GM12873 (cell line): ENCODE measurements around the gene CES1.

Experiments
- TF ChIP-seq, protein P1 (sequence below): IDR thresholded peaks from 2 replicates; pipeline ENCODE4 v1.5.1; 2012; ENCODE audit warnings: low read depth, mild to moderate bottlenecking, moderate library complexity, low read length, control low read depth; ENCODE audit not compliant: insufficient read depth; ENCODE audit errors: missing control alignments

The CES1 gene

DNA sequence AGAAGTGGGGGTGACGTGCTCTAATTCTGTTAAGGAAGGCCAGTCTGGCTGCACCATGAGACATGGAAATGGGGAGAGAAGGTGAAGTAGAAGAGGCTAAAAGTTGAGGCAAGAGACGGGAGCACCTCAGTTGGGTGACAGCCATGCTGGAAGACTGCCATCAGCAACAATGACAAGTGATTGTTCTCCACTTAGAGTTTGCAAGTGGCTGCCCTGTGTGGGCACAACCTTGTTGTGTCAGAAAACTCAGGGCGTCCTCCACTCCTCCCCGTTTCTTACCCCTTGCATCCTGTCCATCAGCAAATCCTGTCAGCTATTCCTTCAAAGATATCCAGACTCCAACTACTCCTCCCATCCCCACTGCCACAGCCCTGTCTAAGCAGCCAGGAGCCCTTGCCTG lies 17.6 kb downstream of the CES1 start:
- TF ChIP-seq, protein P1, sequence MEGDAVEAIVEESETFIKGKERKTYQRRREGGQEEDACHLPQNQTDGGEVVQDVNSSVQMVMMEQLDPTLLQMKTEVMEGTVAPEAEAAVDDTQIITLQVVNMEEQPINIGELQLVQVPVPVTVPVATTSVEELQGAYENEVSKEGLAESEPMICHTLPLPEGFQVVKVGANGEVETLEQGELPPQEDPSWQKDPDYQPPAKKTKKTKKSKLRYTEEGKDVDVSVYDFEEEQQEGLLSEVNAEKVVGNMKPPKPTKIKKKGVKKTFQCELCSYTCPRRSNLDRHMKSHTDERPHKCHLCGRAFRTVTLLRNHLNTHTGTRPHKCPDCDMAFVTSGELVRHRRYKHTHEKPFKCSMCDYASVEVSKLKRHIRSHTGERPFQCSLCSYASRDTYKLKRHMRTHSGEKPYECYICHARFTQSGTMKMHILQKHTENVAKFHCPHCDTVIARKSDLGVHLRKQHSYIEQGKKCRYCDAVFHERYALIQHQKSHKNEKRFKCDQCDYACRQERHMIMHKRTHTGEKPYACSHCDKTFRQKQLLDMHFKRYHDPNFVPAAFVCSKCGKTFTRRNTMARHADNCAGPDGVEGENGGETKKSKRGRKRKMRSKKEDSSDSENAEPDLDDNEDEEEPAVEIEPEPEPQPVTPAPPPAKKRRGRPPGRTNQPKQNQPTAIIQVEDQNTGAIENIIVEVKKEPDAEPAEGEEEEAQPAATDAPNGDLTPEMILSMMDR, result no peak

DNA sequence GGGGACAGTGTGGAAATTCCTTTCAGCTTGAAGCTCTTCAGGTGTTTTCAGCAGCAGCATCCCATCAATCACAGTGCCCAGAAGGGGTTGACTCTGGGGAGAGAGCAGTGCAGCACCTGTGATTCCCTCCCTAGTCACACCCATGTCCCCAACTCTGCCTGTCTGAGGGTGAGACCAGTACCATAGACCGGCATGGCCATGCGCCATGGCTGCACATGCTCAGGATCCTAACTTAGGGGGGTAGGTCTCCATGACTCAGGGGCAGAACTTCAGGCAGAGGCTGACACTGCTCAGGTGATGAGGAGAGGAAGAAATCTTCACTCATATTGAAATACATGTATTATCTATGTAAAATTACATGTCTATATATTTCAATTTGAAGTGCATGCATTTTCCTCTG lies 19.9 kb downstream of the CES1 start:
- TF ChIP-seq, protein P1, result no peak

DNA sequence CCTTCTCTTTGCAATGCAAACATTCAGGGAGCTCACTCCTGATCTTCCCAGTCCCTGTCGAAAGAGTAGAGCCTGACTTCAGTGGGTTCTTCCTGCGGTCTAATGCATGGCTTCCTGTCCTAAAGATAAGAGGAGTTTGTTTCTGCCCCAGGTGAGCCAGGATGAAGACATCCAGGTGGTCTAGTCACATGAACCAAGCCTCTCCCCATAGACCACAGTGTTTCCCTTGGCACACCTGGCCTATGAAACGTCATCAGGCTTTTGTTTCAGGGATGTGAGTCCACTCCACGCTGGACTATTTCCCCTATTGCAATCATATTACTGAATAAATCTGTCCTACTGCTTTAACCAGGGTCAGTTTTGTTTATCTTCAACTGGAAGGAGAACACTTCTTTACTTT lies 21.1 kb downstream of the CES1 start:
- TF ChIP-seq, protein P1, result no peak

DNA sequence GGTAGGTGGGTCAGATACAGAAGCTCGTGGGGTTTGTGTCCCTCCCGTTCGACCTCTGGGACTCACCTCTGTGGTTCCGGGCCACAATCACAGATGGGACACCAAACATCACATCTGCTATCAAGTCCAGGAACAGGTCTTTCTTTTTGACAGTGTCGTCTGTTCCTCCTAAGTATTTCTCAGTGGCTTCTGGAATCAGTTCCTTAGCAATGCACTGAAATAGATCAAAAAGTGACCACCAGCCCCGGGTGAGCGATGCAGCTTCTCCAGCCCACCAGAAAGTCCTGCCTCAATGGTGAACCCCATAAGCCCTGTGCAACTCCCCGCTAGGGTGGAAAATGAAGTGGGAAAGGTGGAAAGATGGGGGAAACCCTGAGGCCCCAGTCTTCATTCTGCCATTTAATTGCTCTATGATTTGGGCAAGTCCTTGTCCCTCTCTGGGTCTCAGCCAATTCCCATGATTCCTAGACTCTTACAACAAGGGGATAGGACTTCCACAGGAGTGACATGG lies 22.4 kb downstream of the CES1 start:
- TF ChIP-seq, protein P1, result no peak

DNA sequence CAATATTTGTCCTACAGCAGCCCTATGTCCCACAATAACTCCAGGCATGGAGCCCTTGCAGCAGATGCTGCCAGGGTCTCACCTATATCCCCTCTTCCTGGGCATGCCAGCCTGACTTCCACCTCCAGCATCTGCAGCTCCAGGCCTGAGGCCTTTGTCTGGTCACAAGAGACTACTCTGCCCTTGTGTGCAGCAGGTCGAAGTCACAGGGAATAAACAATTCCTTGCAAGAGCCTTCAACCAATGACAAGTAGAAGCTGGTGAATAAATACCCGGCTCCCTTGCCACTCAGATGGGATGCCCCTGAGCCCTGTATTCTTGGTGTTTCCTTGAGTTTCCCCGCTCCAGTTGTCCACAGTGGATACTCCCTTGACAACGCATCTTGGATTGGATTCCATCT lies 23.0 kb downstream of the CES1 start:
- TF ChIP-seq, protein P1, result no peak

DNA sequence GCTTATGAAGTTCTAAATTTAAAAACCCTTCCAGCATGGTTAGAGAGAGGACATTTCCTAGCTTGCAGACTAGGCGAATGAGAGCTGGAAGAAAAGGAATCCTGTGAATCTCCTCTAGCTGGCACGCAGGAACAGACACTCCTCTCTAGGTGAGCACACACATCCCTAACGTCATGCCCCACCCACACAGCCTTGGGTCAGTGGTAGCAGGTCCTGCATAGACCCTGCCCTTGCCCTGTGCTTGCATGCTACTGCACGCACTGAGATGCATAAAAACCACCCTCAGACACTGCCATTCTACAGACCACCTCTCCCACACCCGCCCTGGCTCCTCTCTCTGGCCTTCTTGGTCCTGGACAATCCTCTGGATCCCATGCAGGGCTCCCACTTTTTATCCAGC lies 23.5 kb downstream of the CES1 start:
- TF ChIP-seq, protein P1, result no peak

DNA sequence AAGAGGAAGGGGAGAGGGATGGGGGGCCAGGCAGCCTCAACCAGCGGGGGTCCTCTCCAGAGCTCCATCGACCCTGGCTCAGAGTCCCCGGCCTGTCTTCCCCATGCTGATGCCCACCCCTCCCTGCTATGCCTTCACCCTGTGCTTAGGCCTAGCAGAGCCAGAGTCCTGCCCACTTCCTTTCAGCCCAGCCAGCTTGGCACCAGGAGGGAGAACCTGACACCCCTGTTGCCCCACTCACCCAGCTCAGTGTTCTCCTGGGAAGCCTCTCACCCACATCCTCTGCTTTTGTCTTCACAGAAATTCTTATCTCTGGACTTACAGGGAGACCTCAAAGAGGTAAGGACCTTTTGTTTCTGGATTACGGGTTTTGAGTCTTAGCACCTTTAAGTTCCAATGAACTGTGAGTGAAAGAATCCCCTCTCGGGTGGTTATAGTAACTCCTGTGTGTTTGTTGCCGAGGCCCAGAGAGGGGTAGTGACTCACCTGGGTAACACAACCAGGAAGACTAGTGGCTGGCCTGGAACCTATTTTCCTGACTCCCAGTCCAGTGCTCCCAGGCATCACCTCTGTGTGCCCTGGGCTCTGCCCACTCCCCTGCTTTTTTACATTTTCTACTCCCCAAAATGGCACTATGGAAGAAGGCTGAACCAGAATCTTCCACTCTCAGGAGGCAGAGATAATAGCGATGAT lies 53.3 kb downstream of the CES1 start:
- TF ChIP-seq, protein P1, result no peak
